Fibroblast of mammary gland (primary cell): ENCODE data around the gene SORCS2.
"Not testable (repeated sequence)": the region's sequence is repeated elsewhere in the genome, so short reads cannot be mapped to it uniquely, and the experiment has no call there.

Experiments
- DNase-seq: peaks from one replicate; pipeline ENCODE4 v3.0.0-alpha.2; 2010; ENCODE audit warnings: low read depth
- H3K4me3 ChIP-seq: 2 replicates; pipeline ENCODE4 v1.5.1; 2011; ENCODE audit warnings: low read depth, mild to moderate bottlenecking, low read length, moderate library complexity; ENCODE audit not compliant: control insufficient read depth
- TF ChIP-seq, protein P1 (sequence below): conservative IDR thresholded peaks from 2 replicates; pipeline ENCODE4 v1.5.1; 2011; ENCODE audit warnings: low read depth, low read length, inconsistent platforms; ENCODE audit not compliant: control insufficient read depth, insufficient read depth

The SORCS2 gene

DNA sequence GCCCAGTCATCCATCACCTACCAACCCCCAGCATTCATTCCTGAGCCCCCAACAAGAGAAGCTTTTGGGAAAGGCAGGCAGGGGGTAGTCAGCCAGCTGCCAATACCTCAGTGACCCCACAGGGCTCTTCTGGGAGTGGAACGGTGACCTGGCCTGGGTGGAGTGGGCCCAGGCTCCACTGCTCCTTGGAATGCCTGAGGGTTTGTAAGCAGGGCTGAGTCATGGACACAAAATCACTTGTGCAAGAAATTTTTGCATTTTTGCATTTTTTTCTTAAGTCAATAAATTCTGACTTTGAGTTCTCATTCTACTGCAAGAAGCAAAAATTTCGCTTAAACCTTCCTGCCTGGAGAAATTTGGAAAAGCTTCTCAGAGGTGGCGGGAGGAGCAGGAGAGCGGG lies 18.5 kb downstream of the SORCS2 start:
- TF ChIP-seq, protein P1, sequence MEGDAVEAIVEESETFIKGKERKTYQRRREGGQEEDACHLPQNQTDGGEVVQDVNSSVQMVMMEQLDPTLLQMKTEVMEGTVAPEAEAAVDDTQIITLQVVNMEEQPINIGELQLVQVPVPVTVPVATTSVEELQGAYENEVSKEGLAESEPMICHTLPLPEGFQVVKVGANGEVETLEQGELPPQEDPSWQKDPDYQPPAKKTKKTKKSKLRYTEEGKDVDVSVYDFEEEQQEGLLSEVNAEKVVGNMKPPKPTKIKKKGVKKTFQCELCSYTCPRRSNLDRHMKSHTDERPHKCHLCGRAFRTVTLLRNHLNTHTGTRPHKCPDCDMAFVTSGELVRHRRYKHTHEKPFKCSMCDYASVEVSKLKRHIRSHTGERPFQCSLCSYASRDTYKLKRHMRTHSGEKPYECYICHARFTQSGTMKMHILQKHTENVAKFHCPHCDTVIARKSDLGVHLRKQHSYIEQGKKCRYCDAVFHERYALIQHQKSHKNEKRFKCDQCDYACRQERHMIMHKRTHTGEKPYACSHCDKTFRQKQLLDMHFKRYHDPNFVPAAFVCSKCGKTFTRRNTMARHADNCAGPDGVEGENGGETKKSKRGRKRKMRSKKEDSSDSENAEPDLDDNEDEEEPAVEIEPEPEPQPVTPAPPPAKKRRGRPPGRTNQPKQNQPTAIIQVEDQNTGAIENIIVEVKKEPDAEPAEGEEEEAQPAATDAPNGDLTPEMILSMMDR = no peak
- no peak overlapping the region for H3K4me3 ChIP-seq
- DNase-seq = peak; percentile 84

DNA sequence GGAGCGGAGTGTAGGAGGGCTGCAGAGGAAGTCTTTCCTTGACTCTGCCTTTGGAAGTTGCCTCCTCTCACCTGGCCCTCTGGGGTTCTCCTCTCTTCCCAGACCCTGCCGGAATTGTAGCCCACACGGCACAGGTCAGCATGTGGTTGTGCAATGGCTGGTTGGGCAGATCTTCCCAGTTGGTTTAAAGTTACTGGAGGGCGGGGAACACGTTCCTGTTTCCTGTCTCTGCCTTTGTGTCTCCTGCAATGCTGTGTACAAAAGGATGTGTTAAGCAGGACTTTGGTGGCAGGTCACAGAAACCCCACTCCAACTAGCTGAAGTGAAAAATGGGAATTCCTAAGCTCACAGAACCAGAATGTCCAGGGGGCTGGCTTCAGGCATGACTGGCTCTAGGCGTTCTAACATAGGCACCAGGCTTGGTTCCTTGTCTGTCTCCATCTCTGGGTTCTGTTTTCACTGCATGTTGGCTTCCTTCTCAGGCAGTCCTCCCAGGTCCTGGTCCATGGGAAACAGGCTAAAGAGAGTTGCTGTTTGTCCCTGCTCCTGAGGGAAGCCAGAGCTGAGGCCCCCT lies 19.9 kb downstream of the SORCS2 start:
- TF ChIP-seq, protein P1 = no peak
- H3K4me3 ChIP-seq = no peak overlapping the region
- no peak for DNase-seq

DNA sequence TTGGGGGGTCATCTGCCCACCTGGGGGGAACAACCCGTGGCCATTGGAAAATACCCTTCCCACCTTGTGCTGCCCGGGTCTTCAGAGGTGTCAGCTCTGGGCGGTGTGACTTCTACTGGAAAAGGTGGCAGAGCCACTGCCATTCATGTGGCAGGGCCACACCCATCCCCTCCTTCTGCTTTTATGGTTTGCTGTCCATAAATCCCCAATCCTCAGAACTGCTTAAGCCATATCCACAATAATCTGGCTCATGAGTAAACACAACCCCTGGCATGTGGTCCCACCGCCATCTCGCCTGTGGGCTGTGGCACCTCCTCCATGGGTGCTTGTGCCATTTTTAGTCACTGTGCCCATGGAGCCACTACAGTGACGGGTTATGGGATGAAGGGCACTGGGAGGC lies 20.6 kb downstream of the SORCS2 start:
- DNase-seq = no peak
- H3K4me3 ChIP-seq = no peak overlapping the region
- TF ChIP-seq, protein P1 = no peak

- H3K4me3 ChIP-seq = no peak overlapping the region
- DNase-seq = no peak
- TF ChIP-seq, protein P1 = no peak
These were observed 21.5 kb downstream of the SORCS2 start for GRCh38 chr4:7213807-7214206.

- DNase-seq = peak; percentile 79
- TF ChIP-seq, protein P1 = no peak
These were observed 22.0 kb downstream of the SORCS2 start for GRCh38 chr4:7214359-7214758.

GRCh38 chr4:7215187-7215586 lies 22.8 kb downstream of the SORCS2 start:
- H3K4me3 ChIP-seq, DNase-seq: not testable (repeated sequence)

More at GRCh38 chr4:7214359-7214758, 22.0 kb downstream of the SORCS2 start:
- no peak overlapping the region for H3K4me3 ChIP-seq

DNA sequence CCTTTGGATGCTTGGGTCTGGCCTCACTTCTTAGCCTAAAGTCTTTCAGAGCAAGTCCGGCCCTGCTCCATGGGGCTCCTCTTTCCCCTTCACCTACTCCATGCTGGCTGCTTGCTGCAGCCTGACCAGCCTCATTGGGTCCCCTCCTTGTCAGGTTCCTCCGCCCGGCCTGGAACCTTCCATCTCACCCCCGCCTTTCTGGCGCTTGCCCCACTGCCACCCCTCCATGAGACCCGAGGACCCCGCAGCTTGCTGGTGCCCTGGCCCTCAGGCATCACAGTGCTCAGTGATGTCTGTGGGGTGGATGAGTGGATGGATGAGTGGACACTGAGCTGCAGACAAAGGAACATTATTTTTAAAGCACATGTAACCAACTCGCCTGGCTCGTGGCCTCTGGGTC lies 24.7 kb downstream of the SORCS2 start:
- TF ChIP-seq, protein P1 = no peak
- no peak for DNase-seq
- H3K4me3 ChIP-seq = no peak overlapping the region
